Neutrophil (primary cell): ENCODE measurements around the gene S100A12.

Experiments used
- H3K27ac ChIP-seq: fragments of 200-600 bp; sonication (generic); 2 replicates; pipeline ENCODE4 v1.5.1; 2016; ENCODE audit warnings: mild to moderate bottlenecking, moderate library complexity
- H3K27me3 ChIP-seq: fragments of 200-600 bp; sonication (generic); 2 replicates; pipeline ENCODE4 v1.6.0; 2016; ENCODE audit warnings: mild to moderate bottlenecking
- H3K36me3 ChIP-seq: fragments of 200-600 bp; sonication (generic); 2 replicates; pipeline ENCODE4 v1.5.1; 2017
- H3K4me1 ChIP-seq, 2 experiments: fragments of 200-600 bp in 1 of 2; sonication (generic) in 1 of 2; 1 replicate in 1 of 2; 2 replicates in 1 of 2; pipeline versions ENCODE4 v1.5.1 to v1.6.1; 2013 to 2016; ENCODE audit warnings: low read depth in 1 of 2, low read length in 1 of 2, mild to moderate bottlenecking in 1 of 2, moderate library complexity in 1 of 2; ENCODE audit not compliant: control insufficient read depth in 1 of 2, insufficient read depth in 1 of 2
- H3K4me3 ChIP-seq, 2 experiments: fragments of 200-600 bp in 1 of 2; sonication (generic) in 1 of 2; 1 replicate in 1 of 2; 2 replicates in 1 of 2; pipeline ENCODE4 v1.5.1; 2013 to 2016; ENCODE audit warnings: low read depth in 1 of 2, low read length in 1 of 2, mild to moderate bottlenecking in 1 of 2, moderate library complexity in 1 of 2
- H3K9me3 ChIP-seq: fragments of 200-600 bp; sonication (generic); 2 replicates; pipeline ENCODE4 v1.5.1; 2016
- TF ChIP-seq, protein P1 (sequence below): fragments of 200-600 bp; sonication (generic); IDR thresholded peaks from 2 replicates; pipeline ENCODE4 v1.5.1; 2016; ENCODE audit warnings: antibody characterized with exemption

Gene S100A12

GRCh38 chr1:153357076-153357852, 18.2 kb downstream of the S100A12 start:
- Histone ChIP-seq H3K36me3 (peaks cover 41% of the 10 kb centered on the region), H3K27me3 (no peaks in the 10 kb centered on the region), H3K27ac (peak overlapping the region; percentile 100), H3K9me3 (peaks cover 5% of the 10 kb centered on the region), H3K4me1 (peaks cover 81 to 99% of the 10 kb centered on the region in 2 experiments), H3K4me3 (peak overlapping the region; percentile 97)
- TF ChIP-seq, protein P1, sequence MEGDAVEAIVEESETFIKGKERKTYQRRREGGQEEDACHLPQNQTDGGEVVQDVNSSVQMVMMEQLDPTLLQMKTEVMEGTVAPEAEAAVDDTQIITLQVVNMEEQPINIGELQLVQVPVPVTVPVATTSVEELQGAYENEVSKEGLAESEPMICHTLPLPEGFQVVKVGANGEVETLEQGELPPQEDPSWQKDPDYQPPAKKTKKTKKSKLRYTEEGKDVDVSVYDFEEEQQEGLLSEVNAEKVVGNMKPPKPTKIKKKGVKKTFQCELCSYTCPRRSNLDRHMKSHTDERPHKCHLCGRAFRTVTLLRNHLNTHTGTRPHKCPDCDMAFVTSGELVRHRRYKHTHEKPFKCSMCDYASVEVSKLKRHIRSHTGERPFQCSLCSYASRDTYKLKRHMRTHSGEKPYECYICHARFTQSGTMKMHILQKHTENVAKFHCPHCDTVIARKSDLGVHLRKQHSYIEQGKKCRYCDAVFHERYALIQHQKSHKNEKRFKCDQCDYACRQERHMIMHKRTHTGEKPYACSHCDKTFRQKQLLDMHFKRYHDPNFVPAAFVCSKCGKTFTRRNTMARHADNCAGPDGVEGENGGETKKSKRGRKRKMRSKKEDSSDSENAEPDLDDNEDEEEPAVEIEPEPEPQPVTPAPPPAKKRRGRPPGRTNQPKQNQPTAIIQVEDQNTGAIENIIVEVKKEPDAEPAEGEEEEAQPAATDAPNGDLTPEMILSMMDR: peak; percentile 42

DNA sequence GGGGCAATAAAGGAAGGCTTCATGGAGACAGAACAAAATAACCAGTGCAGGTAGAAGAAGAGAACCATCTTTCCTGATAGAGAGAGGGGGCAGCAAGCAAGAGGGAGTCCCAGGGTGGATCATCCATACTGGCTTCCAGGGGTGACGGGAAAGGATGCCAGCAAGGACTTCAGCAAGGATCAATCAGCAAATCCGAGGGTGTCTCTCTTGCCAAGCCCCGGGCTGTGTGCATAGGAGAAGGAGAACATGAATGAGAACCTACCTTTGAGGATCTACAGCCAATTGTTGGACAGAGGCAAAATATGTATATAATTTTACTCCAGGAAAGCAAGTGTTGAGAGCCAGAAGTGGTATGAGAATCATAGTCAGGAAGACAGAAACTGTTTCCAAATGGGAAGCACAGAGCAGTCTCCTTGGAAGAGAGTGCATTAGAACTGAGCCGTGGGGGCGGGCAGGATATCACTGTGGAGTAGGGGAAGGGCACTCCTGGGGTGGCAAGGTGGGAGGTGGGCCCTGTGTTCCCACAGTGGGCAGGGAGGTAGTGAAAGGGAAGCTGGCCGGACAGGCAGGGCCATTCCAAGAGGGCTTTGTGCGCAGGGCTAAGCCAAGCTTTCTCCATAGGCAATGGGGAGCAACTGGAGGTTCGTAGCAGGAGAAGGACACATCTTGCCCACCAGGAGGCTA, 18.9 kb downstream of the S100A12 start:
- H3K27me3 ChIP-seq: no peaks in the 10 kb centered on the region

GRCh38 chr1:153355445-153356071, 19.9 kb downstream of the S100A12 start:
- peaks cover 5% of the 10 kb centered on the region for H3K9me3 ChIP-seq
- peaks cover 31% of the 10 kb centered on the region for H3K36me3 ChIP-seq
- peak overlapping the region; percentile 100 for H3K27ac ChIP-seq
- TF ChIP-seq, protein P1: peak; percentile 93
- peak overlapping the region; percentile 97 for H3K4me3 ChIP-seq
- peaks cover 70 to 86% of the 10 kb centered on the region in 2 experiments for H3K4me1 ChIP-seq
- H3K27me3 ChIP-seq: no peaks in the 10 kb centered on the region

More for the DNA sequence above, 18.9 kb downstream of the S100A12 start:
- peaks cover 74 to 91% of the 10 kb centered on the region in 2 experiments for H3K4me1 ChIP-seq
- peak overlapping the region; percentile 97 for H3K4me3 ChIP-seq
- TF ChIP-seq, protein P1: no peak
- peaks cover 5% of the 10 kb centered on the region for H3K9me3 ChIP-seq
- peak overlapping the region; percentile 100 for H3K27ac ChIP-seq
- H3K36me3 ChIP-seq: peaks cover 40% of the 10 kb centered on the region

GRCh38 chr1:153354515-153355193, 20.8 kb downstream of the S100A12 start:
- TF ChIP-seq, protein P1: no peak
- Histone ChIP-seq H3K4me1 (peaks cover 67 to 82% of the 10 kb centered on the region in 2 experiments), H3K27me3 (no peaks in the 10 kb centered on the region), H3K36me3 (peaks cover 22% of the 10 kb centered on the region), H3K4me3 (peak overlapping the region in 1 of 2 experiments; percentile 97), H3K27ac (peak overlapping the region; percentile 100), H3K9me3 (peaks cover under 1% of the 10 kb centered on the region)
